ENCODE data around the gene SLITRK3.
A peak's percentile ranks its signal among the peaks of the same experiment; 100 is the strongest.

The SLITRK3 gene

DNA sequence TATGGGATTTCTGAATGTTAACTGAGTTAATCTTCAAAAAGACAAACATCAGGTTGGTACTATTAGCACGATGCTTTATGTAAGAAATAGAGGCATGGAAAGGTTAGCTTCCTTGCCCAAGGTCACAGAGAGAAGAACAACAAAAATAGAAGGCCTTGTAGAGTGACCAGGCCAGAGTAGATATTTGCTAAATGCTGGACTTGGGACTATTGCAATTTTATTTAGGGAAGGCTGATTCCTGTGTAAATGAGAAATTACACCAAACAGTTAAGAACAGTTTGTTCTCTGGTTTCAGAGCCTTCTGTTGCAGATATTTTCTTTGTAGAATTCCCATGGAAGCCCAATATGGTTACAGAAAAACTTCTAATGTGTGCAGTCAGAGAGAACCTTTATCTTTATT is 16.4 kb upstream of the SLITRK3 start:
- DNase-seq (ENCODE audit: low spot score): no peak
- TF ChIP-seq, protein P1, sequence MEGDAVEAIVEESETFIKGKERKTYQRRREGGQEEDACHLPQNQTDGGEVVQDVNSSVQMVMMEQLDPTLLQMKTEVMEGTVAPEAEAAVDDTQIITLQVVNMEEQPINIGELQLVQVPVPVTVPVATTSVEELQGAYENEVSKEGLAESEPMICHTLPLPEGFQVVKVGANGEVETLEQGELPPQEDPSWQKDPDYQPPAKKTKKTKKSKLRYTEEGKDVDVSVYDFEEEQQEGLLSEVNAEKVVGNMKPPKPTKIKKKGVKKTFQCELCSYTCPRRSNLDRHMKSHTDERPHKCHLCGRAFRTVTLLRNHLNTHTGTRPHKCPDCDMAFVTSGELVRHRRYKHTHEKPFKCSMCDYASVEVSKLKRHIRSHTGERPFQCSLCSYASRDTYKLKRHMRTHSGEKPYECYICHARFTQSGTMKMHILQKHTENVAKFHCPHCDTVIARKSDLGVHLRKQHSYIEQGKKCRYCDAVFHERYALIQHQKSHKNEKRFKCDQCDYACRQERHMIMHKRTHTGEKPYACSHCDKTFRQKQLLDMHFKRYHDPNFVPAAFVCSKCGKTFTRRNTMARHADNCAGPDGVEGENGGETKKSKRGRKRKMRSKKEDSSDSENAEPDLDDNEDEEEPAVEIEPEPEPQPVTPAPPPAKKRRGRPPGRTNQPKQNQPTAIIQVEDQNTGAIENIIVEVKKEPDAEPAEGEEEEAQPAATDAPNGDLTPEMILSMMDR (IDR thresholded peaks at IDR 0.05; ENCODE audit: borderline replicate concordance, control extremely low read depth, extremely low read depth, insufficient read depth, missing control alignments): no peak
- in situ Hi-C loops (cut with MboI; ENCODE audit: low sequenced_read_pairs, unreplicated experiment): no loop called here

DNA sequence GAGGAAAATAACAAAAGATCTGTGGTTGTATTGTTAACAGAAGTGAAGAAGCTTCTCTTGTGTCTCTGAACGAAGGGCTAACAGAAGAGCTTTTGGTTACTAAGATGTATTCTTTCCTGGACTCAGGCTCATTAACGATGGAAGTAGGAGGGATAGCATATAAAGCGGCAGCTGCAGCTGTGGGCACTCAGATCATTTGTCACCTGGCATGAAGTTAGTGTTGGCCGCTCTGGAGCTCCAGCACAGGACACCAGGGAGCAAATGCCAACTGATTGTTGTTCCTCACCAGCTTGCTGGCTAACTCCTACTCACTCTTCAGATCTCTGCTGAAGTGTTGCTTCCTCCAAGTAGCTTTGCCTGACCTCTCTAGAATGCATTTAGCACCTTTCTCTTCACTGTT is 15.5 kb upstream of the SLITRK3 start:
- no peak for DNase-seq (ENCODE audit: low spot score)
- in situ Hi-C loops (cut with MboI; ENCODE audit: low sequenced_read_pairs, unreplicated experiment): no loop called here
- TF ChIP-seq, protein P1 (IDR thresholded peaks at IDR 0.05; ENCODE audit: borderline replicate concordance, control extremely low read depth, extremely low read depth, insufficient read depth, missing control alignments): no peak

DNA sequence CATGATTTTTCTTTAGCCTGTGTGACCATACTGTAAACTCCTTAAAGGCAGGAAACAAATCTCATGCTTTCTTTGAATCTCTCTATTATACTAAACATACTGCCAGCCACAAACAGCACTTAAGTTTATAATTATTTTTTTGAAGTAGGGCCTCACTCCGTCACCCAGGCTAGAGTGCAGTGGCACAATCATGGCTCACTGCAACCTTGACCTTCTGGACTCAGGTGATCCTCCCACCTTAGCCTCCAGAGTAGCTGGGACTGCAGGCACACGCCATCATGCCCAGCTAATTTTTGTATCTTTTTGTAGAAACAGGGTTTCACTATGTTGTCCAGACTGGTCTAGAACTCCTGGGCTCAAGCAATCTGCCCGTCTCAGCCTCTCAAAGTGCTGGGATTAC is 14.5 kb upstream of the SLITRK3 start:
- in situ Hi-C loops (cut with MboI; ENCODE audit: low sequenced_read_pairs, unreplicated experiment): no loop called here
- no peak for DNase-seq (ENCODE audit: low spot score)
- TF ChIP-seq, protein P1 (IDR thresholded peaks at IDR 0.05; ENCODE audit: borderline replicate concordance, control extremely low read depth, extremely low read depth, insufficient read depth, missing control alignments): no peak

DNA sequence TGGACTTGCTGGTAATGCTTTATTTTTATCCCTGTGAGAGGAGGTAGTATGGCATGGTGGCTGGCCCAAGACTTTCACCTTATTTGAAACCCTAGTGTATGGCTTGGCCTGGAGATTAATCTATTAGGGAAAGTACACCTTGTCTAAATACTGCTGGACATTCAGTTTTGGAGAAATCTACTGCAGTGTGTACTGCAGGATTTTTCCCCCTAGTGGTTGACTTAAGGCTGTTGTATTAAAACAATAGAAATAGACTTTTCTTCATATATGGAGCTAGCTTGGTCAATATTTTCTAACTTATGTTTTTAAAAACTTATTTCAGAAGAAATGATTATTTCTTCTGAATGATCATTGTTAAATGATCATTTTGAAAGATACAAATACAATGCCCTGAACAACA is 13.9 kb upstream of the SLITRK3 start:
- in situ Hi-C loops (cut with MboI; ENCODE audit: low sequenced_read_pairs, unreplicated experiment): no loop called here
- DNase-seq (ENCODE audit: low spot score): no peak
- TF ChIP-seq, protein P1 (IDR thresholded peaks at IDR 0.05; ENCODE audit: borderline replicate concordance, control extremely low read depth, extremely low read depth, insufficient read depth, missing control alignments): no peak

DNA sequence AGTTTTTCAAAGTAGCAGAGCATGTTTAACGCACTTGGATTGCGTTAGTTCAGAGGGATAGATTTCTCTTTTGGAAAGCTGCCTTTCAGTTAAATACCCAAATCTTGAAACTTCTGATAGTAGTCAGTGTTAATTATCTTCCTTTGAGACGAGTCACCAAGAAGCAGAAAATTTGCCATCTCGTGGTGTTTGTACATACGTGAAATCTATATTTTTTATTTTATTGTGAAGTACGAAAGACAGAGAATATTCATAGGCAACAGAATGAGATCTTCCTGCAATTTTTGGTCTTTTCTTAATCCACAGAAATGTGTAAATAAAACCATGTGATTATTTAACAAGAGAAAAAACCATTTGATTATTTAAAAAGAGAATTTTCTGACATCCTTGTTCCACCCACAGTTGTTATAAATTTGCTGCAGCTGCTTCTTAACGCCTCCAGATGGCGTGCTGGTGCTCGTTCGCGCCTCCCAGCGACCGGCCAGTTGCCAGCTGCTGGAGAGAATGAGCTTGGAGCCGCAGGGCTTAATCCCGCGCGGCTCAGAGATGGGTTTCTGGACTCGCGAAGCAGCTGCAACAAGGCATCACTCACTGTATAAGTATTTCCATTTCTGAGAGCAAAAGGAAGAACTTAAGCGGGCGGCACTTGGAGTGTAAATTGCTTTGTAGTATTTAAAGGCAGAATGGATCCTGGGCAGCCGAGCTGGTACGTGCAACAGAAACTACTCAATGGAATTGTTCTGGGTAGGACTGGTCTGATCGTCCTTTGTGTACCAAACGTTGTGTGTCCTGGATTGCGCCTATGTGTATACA is 10.5 kb upstream of the SLITRK3 start:
- DNase-seq (ENCODE audit: low spot score): peak; percentile 51
- in situ Hi-C loops (cut with MboI; ENCODE audit: low sequenced_read_pairs, unreplicated experiment): no loop called here
- TF ChIP-seq, protein P1 (IDR thresholded peaks at IDR 0.05; ENCODE audit: borderline replicate concordance, control extremely low read depth, extremely low read depth, insufficient read depth, missing control alignments): peak; percentile 97

DNA sequence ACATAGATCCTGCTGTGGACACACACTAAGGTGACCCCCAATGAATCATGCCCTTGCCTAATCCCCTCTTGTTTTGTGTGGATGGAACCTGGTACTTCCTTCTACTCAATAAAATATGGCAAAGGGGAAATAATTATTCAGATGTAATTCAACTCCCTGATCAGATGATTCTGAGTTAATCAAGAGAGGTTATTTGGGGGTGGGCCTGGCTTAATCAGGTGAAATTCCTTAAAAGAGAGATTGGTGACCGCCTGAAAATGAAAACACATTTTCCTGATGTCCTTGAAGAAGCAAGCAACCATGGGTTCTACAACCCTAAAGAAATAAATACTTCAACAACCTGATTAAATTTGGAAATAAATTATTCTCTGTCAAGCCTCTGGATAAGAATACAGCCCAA is 8.3 kb upstream of the SLITRK3 start:
- DNase-seq (ENCODE audit: low spot score): no peak
- in situ Hi-C loops (cut with MboI; ENCODE audit: low sequenced_read_pairs, unreplicated experiment): no loop called here

More for the DNA sequence above, 8.3 kb upstream of the SLITRK3 start:
- TF ChIP-seq, protein P1 (IDR thresholded peaks at IDR 0.05; ENCODE audit: borderline replicate concordance, control extremely low read depth, extremely low read depth, insufficient read depth, missing control alignments): no peak

Data from GM13976 (cell line).